ENCODE results near the gene NOD2. TPM values are rescaled to one million over a fixed set of nuclear protein-coding genes. Genes with fewer than 3 reads are reported as not detected.

The NOD2 gene
- total RNA-seq, 2 experiments from 2014 or later = 6.5 to 10.7 TPM

DNA sequence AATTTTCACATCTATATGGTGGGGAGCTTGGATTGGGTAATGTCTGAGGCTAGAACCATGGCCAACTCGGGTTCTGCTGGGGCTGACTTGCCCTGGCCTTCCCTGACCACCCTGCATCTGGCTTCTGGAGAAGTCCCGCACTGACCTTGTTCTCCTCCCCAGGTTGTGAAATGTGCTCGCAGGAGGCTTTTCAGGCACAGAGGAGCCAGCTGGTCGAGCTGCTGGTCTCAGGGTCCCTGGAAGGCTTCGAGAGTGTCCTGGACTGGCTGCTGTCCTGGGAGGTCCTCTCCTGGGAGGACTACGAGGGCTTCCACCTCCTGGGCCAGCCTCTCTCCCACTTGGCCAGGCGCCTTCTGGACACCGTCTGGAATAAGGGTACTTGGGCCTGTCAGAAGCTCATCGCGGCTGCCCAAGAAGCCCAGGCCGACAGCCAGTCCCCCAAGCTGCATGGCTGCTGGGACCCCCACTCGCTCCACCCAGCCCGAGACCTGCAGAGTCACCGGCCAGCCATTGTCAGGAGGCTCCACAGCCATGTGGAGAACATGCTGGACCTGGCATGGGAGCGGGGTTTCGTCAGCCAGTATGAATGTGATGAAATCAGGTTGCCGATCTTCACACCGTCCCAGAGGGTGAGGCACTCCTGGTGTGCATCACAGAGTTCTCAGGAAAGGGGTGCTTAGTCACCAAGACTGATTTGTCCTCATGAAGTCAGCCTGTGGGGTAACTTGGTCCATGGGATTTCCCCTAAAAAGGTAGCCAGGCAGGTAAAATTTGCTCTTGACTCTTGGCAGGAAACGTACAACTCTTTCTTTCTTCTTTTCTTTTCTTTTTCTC is 6.1 kb downstream of the NOD2 start:
- H3K4me3 Mint-ChIP-seq = no peak overlapping the region
- no peak for ATAC-seq
- CTCF ChIA-PET = interaction anchor here (0.7 to 3.8 kb wide), 6 partner anchors 17 to 106 kb away, joined by 3 to 14 read pairs (median 4); no protein-coding TSS in a partner anchor
- H3K4me1 Mint-ChIP-seq = peaks cover 57% of the 10 kb centered on the region
- H3K36me3 Mint-ChIP-seq = peaks cover 36% of the 10 kb centered on the region
- H3K9me3 Mint-ChIP-seq (ENCODE audit: low read depth) = peaks cover 6% of the 10 kb centered on the region
- H3K27me3 Mint-ChIP-seq = no peaks in the 10 kb centered on the region
- peak overlapping the region; percentile 70 for H3K27ac Mint-ChIP-seq
- DNase-seq = no peak

DNA sequence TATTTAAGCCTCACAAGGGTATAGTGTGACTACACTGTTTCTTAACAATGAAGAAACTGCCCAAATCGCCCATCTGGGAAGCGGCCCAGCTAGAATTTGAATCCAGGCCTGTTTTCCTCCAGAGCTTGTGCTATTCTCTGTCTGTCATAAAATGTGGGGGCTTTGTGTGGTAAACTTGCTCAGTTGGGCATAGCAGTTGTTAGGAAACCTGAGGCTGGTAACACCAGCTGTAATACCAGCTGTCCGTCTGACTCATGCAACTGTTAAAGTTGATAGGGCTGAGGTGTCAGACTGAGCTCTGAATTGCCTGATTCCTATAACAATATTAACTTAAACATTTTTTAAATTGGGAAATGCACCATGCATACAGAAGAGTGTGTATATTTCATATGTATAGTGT is 9.3 kb downstream of the NOD2 start:
- ATAC-seq = no peak

DNA sequence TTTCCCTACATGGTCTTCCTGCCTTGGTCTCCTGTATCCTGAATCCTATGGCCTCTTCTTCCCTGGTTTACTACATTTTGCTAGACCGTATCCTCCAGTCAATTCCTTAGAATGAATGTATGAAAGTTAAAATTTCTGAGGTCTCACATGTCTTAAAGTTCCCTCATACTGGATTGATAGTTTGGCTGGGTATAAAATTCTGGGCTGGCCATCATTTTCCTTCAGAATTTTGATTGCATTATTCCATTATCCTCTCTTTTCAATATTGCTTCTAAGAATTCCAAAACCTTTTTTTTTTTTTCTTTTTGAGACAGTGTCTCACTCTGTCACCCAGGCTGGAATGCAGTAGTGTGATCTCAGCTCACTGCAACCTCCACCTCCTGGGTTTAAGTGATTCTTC is 10.8 kb downstream of the NOD2 start:
- no peak overlapping the region for H3K27ac Mint-ChIP-seq
- ATAC-seq (no peak), DNase-seq (no peak)
- peaks cover 19% of the 10 kb centered on the region for H3K9me3 Mint-ChIP-seq (ENCODE audit: low read depth)
- CTCF ChIA-PET = no interaction called here
- no peaks in the 10 kb centered on the region for H3K27me3 Mint-ChIP-seq
- H3K36me3 Mint-ChIP-seq = peaks cover 73% of the 10 kb centered on the region
- H3K4me3 Mint-ChIP-seq = no peak overlapping the region
- peaks cover 28% of the 10 kb centered on the region for H3K4me1 Mint-ChIP-seq

More for the DNA sequence above, 9.3 kb downstream of the NOD2 start:
- CTCF ChIA-PET = interaction anchor here (1.0 to 1.5 kb wide), 4 partner anchors 17 to 36 kb away, joined by 3 to 6 read pairs (median 4); no protein-coding TSS in a partner anchor
- H3K4me3 Mint-ChIP-seq = no peak overlapping the region
- H3K27ac Mint-ChIP-seq = no peak overlapping the region
- no peaks in the 10 kb centered on the region for H3K27me3 Mint-ChIP-seq
- peaks cover 29% of the 10 kb centered on the region for H3K4me1 Mint-ChIP-seq
- peaks cover 19% of the 10 kb centered on the region for H3K9me3 Mint-ChIP-seq (ENCODE audit: low read depth)
- DNase-seq = no peak
- H3K36me3 Mint-ChIP-seq = peaks cover 59% of the 10 kb centered on the region

DNA sequence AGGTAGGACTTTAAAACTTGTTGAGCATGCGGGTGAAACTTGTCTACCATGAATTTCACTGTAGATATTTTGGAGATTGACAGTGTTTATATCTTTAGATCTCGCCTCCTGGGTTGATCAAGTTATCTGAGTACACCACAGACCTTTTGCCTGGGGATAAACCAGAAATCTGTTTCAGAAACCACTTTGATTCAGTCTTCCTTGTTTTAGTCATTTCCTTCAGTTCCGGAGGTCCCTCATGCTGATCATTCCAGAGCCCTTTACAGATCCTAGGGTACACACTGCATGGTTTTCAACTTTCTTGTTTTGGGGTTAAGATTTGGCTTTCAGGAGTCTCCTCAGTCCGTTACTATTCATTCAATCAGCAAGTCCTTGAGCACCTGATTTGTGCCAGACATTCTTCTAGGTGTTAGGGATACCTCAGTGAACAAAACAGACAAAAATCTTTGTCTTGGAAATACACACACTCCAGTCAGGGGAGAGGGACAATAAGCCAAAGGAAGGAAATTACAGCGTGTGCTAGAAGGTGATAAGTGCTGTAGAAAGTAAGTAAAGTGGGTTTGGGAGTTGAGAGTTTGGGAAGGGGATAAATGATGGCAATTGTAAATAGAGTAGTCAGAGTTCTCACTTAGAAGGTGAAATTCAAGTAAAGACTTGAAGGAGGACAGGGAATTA is 12.2 kb downstream of the NOD2 start:
- Mint-ChIP-seq H3K36me3 (peaks cover 72% of the 10 kb centered on the region), H3K4me3 (no peak overlapping the region), H3K9me3 (ENCODE audit: low read depth) (peaks cover 19% of the 10 kb centered on the region), H3K4me1 (peaks cover 29% of the 10 kb centered on the region), H3K27ac (no peak overlapping the region), H3K27me3 (no peaks in the 10 kb centered on the region)
- ATAC-seq (no peak), DNase-seq (no peak)
- CTCF ChIA-PET = no interaction called here

- DNase-seq = no peak
- Mint-ChIP-seq H3K9me3 (ENCODE audit: low read depth) (peaks cover 19% of the 10 kb centered on the region), H3K27ac (no peak overlapping the region), H3K27me3 (no peaks in the 10 kb centered on the region), H3K36me3 (peaks cover 70% of the 10 kb centered on the region), H3K4me1 (peaks cover 29% of the 10 kb centered on the region), H3K4me3 (no peak overlapping the region)
- CTCF ChIA-PET = no interaction called here
- ATAC-seq = no peak
Measured at GRCh38 chr16:50706250-50706649, 12.8 kb downstream of the NOD2 start.

DNA sequence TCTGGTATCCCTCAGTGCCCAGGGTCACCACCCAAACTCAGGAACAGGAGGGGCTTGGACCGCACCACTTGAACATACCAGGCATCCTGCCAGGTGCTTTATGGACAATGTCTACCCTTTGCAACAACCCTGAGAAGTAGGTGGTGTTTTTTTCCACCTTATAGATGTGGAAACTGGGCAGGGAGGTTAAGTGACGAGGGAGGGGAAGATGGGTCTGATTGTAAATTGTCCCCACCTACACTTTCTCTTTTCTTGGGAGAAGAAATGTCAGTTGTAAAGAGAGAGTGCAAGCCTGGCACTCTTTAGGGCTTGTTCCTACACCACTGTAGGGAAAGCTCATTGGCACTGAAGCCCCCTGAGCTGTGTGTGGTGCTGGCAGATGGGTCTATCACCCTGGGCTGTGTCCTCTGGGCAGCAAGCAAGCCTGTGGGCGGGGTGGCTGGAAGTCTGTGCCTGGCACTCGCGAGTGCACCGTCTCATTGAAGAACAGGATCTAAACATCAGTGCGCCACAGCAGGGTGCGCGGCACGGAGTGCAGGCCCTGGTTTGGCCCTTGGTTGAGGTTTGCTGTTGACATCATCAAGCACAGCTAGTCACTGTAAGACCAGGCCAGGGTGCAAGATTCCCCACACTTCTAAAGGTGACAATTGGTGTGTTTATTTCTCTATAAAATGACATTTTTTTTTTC is 15.1 kb downstream of the NOD2 start:
- H3K36me3 Mint-ChIP-seq = peaks cover 63% of the 10 kb centered on the region
- no peaks in the 10 kb centered on the region for H3K27me3 Mint-ChIP-seq
- DNase-seq (no peak), ATAC-seq (no peak)
- H3K27ac Mint-ChIP-seq = no peak overlapping the region
- H3K9me3 Mint-ChIP-seq (ENCODE audit: low read depth) = peaks cover 19% of the 10 kb centered on the region
- no peak overlapping the region for H3K4me3 Mint-ChIP-seq
- CTCF ChIA-PET = interaction anchor here (0.7 to 1.6 kb wide), 4 partner anchors 12 to 40 kb away, joined by 3 to 4 read pairs (median 4); no protein-coding TSS in a partner anchor
- H3K4me1 Mint-ChIP-seq = peaks cover 25% of the 10 kb centered on the region

DNA sequence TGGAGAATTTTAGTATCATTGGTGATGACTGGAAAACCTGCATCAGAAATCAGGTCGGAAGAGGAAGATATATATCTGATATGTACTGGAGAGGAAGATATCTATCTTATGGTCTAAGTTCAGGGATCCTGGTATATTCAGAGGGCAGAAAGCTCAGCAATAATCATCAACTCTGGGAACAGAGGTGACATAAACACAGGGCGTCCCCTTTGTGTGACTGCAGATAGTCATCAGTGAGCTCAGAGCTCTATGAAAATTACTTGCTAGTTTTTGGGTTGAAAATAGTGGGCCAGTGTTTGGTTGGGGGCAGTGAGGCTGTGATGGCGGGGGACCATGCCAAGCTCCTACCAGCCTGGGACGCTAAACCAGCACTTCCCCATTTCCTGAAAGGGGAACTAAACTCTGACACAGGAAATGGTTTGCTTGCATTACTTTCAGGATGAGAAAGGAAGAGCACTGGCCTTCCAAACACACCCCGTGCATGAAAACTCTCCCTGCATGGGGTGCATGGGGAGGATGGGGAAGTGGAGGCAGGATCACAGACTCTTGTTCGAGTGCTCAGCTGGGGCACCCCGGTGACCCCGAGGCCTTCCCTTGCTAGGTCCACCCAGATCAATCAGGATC is 15.8 kb downstream of the NOD2 start:
- H3K36me3 Mint-ChIP-seq = peaks cover 57% of the 10 kb centered on the region
- H3K27me3 Mint-ChIP-seq = no peaks in the 10 kb centered on the region
- H3K4me3 Mint-ChIP-seq = no peak overlapping the region
- H3K27ac Mint-ChIP-seq = peak overlapping the region; percentile 44
- DNase-seq = no peak
- H3K4me1 Mint-ChIP-seq = peaks cover 25% of the 10 kb centered on the region
- CTCF ChIA-PET = interaction anchor here (0.7 to 1.6 kb wide), 4 partner anchors 11 to 41 kb away, joined by 3 to 4 read pairs (median 4); no protein-coding TSS in a partner anchor
- peaks cover 14% of the 10 kb centered on the region for H3K9me3 Mint-ChIP-seq (ENCODE audit: low read depth)
- ATAC-seq = no peak

- H3K27me3 Mint-ChIP-seq = no peaks in the 10 kb centered on the region
- H3K9me3 Mint-ChIP-seq (ENCODE audit: low read depth) = peaks cover 11% of the 10 kb centered on the region
- DNase-seq (no peak), ATAC-seq (no peak)
- no peak overlapping the region for H3K27ac Mint-ChIP-seq
- peaks cover 50% of the 10 kb centered on the region for H3K36me3 Mint-ChIP-seq
- CTCF ChIA-PET = interaction anchor here (1.0 to 1.2 kb wide), 2 partner anchors 9 to 11 kb away, joined by 3 read pairs; no protein-coding TSS in a partner anchor
- peaks cover 30% of the 10 kb centered on the region for H3K4me1 Mint-ChIP-seq
- no peak overlapping the region for H3K4me3 Mint-ChIP-seq
Measured at GRCh38 chr16:50709980-50710379, 16.6 kb downstream of the NOD2 start.

DNA sequence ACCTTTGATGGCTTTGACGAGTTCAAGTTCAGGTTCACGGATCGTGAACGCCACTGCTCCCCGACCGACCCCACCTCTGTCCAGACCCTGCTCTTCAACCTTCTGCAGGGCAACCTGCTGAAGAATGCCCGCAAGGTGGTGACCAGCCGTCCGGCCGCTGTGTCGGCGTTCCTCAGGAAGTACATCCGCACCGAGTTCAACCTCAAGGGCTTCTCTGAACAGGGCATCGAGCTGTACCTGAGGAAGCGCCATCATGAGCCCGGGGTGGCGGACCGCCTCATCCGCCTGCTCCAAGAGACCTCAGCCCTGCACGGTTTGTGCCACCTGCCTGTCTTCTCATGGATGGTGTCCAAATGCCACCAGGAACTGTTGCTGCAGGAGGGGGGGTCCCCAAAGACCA is 17.6 kb downstream of the NOD2 start:
- Mint-ChIP-seq H3K4me3 (no peak overlapping the region), H3K4me1 (peaks cover 29% of the 10 kb centered on the region), H3K27me3 (no peaks in the 10 kb centered on the region), H3K36me3 (peaks cover 39% of the 10 kb centered on the region), H3K27ac (no peak overlapping the region), H3K9me3 (ENCODE audit: low read depth) (peaks cover 2% of the 10 kb centered on the region)
- CTCF ChIA-PET = interaction anchor here (1.0 kb wide), 1 partner anchor 10 kb away, joined by 3 read pairs; no protein-coding TSS in a partner anchor
- no peak for ATAC-seq
- no peak for DNase-seq

DNA sequence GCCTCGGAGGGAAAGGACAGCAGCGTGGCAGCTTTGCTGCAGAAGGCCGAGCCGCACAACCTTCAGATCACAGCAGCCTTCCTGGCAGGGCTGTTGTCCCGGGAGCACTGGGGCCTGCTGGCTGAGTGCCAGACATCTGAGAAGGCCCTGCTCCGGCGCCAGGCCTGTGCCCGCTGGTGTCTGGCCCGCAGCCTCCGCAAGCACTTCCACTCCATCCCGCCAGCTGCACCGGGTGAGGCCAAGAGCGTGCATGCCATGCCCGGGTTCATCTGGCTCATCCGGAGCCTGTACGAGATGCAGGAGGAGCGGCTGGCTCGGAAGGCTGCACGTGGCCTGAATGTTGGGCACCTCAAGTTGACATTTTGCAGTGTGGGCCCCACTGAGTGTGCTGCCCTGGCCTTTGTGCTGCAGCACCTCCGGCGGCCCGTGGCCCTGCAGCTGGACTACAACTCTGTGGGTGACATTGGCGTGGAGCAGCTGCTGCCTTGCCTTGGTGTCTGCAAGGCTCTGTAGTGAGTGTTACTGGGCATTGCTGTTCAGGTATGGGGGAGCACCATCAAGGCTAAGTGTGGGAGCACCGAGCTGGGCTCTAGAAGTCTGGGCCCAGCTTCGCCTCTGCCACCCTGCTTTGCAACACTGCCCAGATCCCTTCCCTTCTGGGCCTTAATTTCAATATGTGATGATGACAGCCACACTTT is 18.6 kb downstream of the NOD2 start:
- Mint-ChIP-seq H3K27me3 (no peaks in the 10 kb centered on the region), H3K9me3 (ENCODE audit: low read depth) (no peaks in the 10 kb centered on the region), H3K4me3 (no peak overlapping the region), H3K36me3 (peaks cover 34% of the 10 kb centered on the region), H3K27ac (no peak overlapping the region), H3K4me1 (peaks cover 34% of the 10 kb centered on the region)
- DNase-seq = no peak
- CTCF ChIA-PET = no interaction called here
- ATAC-seq = no peak

- H3K4me1 Mint-ChIP-seq = peaks cover 39% of the 10 kb centered on the region
- peaks cover 32% of the 10 kb centered on the region for H3K36me3 Mint-ChIP-seq
Measured at GRCh38 chr16:50712560-50712898, 19.1 kb downstream of the NOD2 start.

DNA sequence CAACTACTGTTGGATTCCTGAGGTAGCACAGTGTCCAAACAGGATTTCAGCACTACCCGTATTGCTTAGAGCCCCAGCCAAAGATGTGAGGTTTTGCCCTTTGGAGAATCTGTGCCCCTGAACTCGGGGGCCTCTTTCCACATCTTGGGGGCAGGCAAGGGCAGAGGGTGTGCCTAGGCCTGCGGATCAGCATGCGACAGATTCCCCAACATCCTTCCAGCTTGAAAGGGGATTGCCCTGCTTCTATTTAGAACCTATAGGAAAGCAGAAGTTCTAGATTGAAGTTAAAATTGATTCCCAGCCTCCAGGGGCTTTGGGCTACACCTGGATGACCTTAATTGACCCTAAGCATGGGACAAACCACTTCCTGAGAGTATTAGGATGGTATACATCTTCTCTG is 19.6 kb downstream of the NOD2 start:
- no peak overlapping the region for H3K27ac Mint-ChIP-seq
- peaks cover 27% of the 10 kb centered on the region for H3K36me3 Mint-ChIP-seq
- no peak for DNase-seq
- CTCF ChIA-PET = no interaction called here
- no peaks in the 10 kb centered on the region for H3K9me3 Mint-ChIP-seq (ENCODE audit: low read depth)
- peaks cover 36% of the 10 kb centered on the region for H3K4me1 Mint-ChIP-seq
- no peaks in the 10 kb centered on the region for H3K27me3 Mint-ChIP-seq
- ATAC-seq = no peak
- no peak overlapping the region for H3K4me3 Mint-ChIP-seq

More at GRCh38 chr16:50712560-50712898, 19.1 kb downstream of the NOD2 start:
- Mint-ChIP-seq H3K9me3 (ENCODE audit: low read depth) (no peaks in the 10 kb centered on the region), H3K4me3 (no peak overlapping the region), H3K27ac (no peak overlapping the region), H3K27me3 (no peaks in the 10 kb centered on the region)
- DNase-seq (no peak), ATAC-seq (no peak)
- CTCF ChIA-PET = no interaction called here

Data from activated CD8-positive, alpha-beta memory T cell treated with anti-CD3 and anti-CD28 coated beads, Interleukin-2, amount 10 ng/mL, durations not matched to agents 7 days and 5 days (primary cell).